Liver (tissue), 9 donors: ENCODE measurements around the gene WWOX. TPM values are rescaled to one million over a fixed set of nuclear protein-coding genes. Genes with fewer than 3 reads are reported as not detected.

ENCODE experiments used
- DNase-seq: peaks from one replicate; pipeline ENCODE4 v3.0.0-alpha.2; 2017; ENCODE audit warnings: low spot score
- H3K27ac ChIP-seq, 2 donors: one replicate each; pipeline ENCODE4 v1.7.0; 2013; ENCODE audit warnings: inconsistent platforms in 2 of 2, low read length in 2 of 2, control low read depth in 1 of 2, low read depth in 1 of 2, mild to moderate bottlenecking in 1 of 2
- H3K27me3 ChIP-seq, 4 donors: one replicate each; pipeline versions ENCODE4 v1.6.1 to v1.7.0; 2013; ENCODE audit warnings: low read length in 3 of 4, inconsistent platforms in 1 of 4, mild to moderate bottlenecking in 1 of 4, moderate library complexity in 1 of 4; ENCODE audit not compliant: control insufficient read depth in 4 of 4, insufficient read depth in 4 of 4
- H3K36me3 ChIP-seq, 4 donors: one replicate each; pipeline versions ENCODE4 v1.6.1 to v1.7.0; 2013; ENCODE audit warnings: low read length in 3 of 4, mild to moderate bottlenecking in 3 of 4, low read depth in 1 of 4, moderate library complexity in 1 of 4; ENCODE audit not compliant: control insufficient read depth in 4 of 4, insufficient read depth in 3 of 4
- H3K4me1 ChIP-seq, 4 donors: one replicate each; pipeline versions ENCODE4 v1.6.1 to v1.7.0; 2013; ENCODE audit warnings: low read length in 3 of 4, mild to moderate bottlenecking in 3 of 4, moderate library complexity in 1 of 4; ENCODE audit not compliant: control insufficient read depth in 4 of 4, insufficient read depth in 4 of 4
- H3K4me3 ChIP-seq, 3 donors: one replicate each; pipeline versions ENCODE4 v1.6.1 to v1.7.0; 2013; ENCODE audit warnings: low read length in 3 of 3, control low read depth in 1 of 3, low read depth in 1 of 3, mild to moderate bottlenecking in 1 of 3
- H3K9ac ChIP-seq, 2 donors: one replicate each; pipeline ENCODE4 v1.7.0; 2013; ENCODE audit warnings: low read length in 2 of 2, mild to moderate bottlenecking in 2 of 2, moderate library complexity in 2 of 2, control low read depth in 1 of 2, low read depth in 1 of 2
- H3K9me3 ChIP-seq, 4 donors: one replicate each; pipeline versions ENCODE4 v1.6.1 to v1.7.0; 2013; ENCODE audit warnings: low read length in 3 of 4; ENCODE audit not compliant: control insufficient read depth in 4 of 4
- EGR1 ChIP-seq, 2 donors: IDR thresholded peaks; 2 replicates each; pipeline ENCODE4 v1.6.1; 2016 to 2018; ENCODE audit warnings: antibody characterized with exemption in 2 of 2, low read depth in 2 of 2
- FOXA1 ChIP-seq: IDR thresholded peaks from 2 replicates; pipeline ENCODE4 v1.6.1; 2016; ENCODE audit warnings: antibody characterized with exemption
- FOXA2 ChIP-seq: IDR thresholded peaks from 2 replicates; pipeline ENCODE4 v1.6.1; 2016; ENCODE audit warnings: antibody characterized with exemption
- GABPA ChIP-seq, 2 donors: IDR thresholded peaks in 1 of 2; conservative IDR thresholded peaks in 1 of 2; 2 replicates each; pipeline ENCODE4 v1.6.1; 2016; ENCODE audit warnings: antibody characterized with exemption in 2 of 2, mild to moderate bottlenecking in 1 of 2, moderate library complexity in 1 of 2
- HNF4G ChIP-seq: IDR thresholded peaks from 2 replicates; pipeline ENCODE4 v1.6.1; 2016; ENCODE audit warnings: antibody characterized with exemption
- JUND ChIP-seq, 2 donors: IDR thresholded peaks; 2 replicates each; pipeline ENCODE4 v1.6.1; 2016; ENCODE audit warnings: antibody characterized with exemption in 2 of 2
- NR2F2 ChIP-seq: IDR thresholded peaks from 2 replicates; pipeline ENCODE4 v1.6.1; 2016; ENCODE audit warnings: antibody characterized with exemption
- RXRA ChIP-seq, 2 donors: IDR thresholded peaks; 2 replicates each; pipeline ENCODE4 v1.6.1; 2017 to 2018; ENCODE audit warnings: antibody characterized with exemption in 2 of 2, mild to moderate bottlenecking in 1 of 2
- SP1 ChIP-seq: IDR thresholded peaks from 2 replicates; pipeline ENCODE4 v1.6.1; 2018; ENCODE audit warnings: antibody characterized with exemption, mild to moderate bottlenecking
- TAF1 ChIP-seq: conservative IDR thresholded peaks from 2 replicates; pipeline ENCODE4 v1.6.1; 2016; ENCODE audit warnings: antibody characterized with exemption, mild to moderate bottlenecking
- YY1 ChIP-seq: IDR thresholded peaks from 2 replicates; pipeline ENCODE4 v1.6.1; 2016; ENCODE audit warnings: antibody characterized with exemption, mild to moderate bottlenecking
- WGBS: extraction: QIAGEN DNeasy Blood & Tissue Kit; methylation state at CpG from one replicate; pipeline ENCODE4 v1.1.7; 2013; 5-methylcytosine and 5-hydroxymethylcytosine counted together
- polyA plus RNA-seq, 2 donors: library from polyadenylated mRNA; stranded (reverse) in 1 of 2; unstranded in 1 of 2; fragments of 200-250 nt in 1 of 2; fragments of >200 nt in 1 of 2; fragmentation: Nextera tagmentation in 1 of 2; extraction: Ambion mirVana in 1 of 2; gene quantifications; one replicate each; pipeline versions ENCODE4 v1.2.1 to v1.2.3, GENCODE V29; 2013 to 2015
- total RNA-seq, 2 donors: library from RNA; depleted of rRNA; stranded (reverse); fragments of >200 nt; gene quantifications; one replicate each; pipeline ENCODE4 v1.2.3, GENCODE V29; 2014
- TF ChIP-seq, protein P1 (sequence below): IDR thresholded peaks from 2 replicates; pipeline ENCODE4 v1.6.1; 2016; ENCODE audit warnings: antibody characterized with exemption
- TF ChIP-seq, protein P2 (sequence below): fragments of 150-350 bp; IDR thresholded peaks from 2 replicates; pipeline ENCODE4 v1.5.1; 2017; ENCODE audit warnings: improper control_type of control experiment, low read depth, low read length; ENCODE audit not compliant: missing input control
- TF ChIP-seq, protein P3 (sequence below): IDR thresholded peaks from 2 replicates; pipeline ENCODE4 v1.6.1; 2016; ENCODE audit warnings: antibody characterized with exemption, mild to moderate bottlenecking
- TF ChIP-seq, protein P4 (sequence below): IDR thresholded peaks from 2 replicates; pipeline ENCODE4 v1.6.1; 2016; ENCODE audit warnings: antibody characterized with exemption
- donor health status: healthy.
- donor health status: healthy.
- donor health status: healthy.
- donor health status: healthy.
- donor health status: healthy.

WWOX gene
- total and polyA plus RNA-seq, 4 donors = 9.8 to 46.0 (median 15.3) TPM

DNA sequence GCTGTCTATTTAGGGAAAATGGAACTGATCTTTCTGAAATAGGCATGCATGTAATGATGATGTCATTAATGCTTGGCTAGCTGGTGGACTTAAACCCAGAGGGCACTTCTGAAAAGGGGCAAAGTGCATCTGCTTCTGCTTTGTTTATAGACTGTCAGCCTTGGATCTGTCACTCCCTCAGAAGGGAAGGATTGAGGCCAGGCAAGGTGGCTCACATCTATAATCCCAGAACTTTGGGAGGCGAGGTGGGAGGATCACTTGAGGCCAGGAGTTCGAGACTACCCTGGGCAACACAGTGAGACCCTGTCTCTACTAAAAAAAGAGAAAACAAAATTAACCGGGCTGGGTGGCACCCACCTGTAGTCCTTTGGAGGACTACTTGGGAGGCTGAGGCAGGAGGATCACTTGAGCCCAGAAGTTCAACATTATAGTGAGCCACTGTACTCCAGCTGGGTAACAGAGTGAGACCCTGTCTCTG is 185.5 kb downstream of the WWOX start (continued):
- TF ChIP-seq GABPA (IDR thresholded peaks at IDR 0.05 in 1 of 2, conservative IDR thresholded peaks at IDR 0.05 in 1 of 2) (no peak), FOXA1 (peak; percentile 64), SP1 (peak; percentile 99), NR2F2 (no peak)

DNA sequence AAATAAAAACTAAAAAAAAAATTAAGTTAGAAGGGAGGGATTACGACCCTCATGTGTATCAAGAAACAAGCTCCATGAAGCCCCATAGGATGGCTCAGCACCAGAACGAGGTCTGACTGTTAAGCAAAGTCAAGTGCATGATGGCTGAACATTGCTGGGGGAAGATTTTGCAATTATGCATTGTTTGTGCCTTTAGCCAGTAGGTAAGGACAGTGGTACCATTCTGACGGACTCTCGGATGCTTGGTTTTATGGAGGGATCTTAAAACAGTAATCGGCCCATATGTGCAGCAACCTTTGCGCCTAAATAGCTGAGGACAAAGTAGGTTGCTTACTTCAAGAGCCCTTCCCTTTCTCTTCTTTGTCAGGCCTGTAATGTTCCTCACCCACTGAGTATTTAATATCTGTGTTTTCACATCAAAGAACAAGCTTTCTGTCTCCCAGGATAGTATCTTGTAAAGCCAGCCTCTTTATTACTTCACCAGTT is 186.0 kb downstream of the WWOX start:
- DNase-seq = no peak
- Histone ChIP-seq H3K9me3 (no peaks in the 10 kb centered on the region), H3K9ac (no peak overlapping the region), H3K4me1 (peaks cover 0 to 15% (median 2%) of the 10 kb centered on the region in 4 donors), H3K36me3 (no peaks in the 10 kb centered on the region), H3K4me3 (no peak overlapping the region), H3K27me3 (no peaks in the 10 kb centered on the region), H3K27ac (peak overlapping the region; percentile 35 to 52)
- 81% methylated on average over 6 of the region's 6 CpGs for WGBS
- TF ChIP-seq, protein P1, sequence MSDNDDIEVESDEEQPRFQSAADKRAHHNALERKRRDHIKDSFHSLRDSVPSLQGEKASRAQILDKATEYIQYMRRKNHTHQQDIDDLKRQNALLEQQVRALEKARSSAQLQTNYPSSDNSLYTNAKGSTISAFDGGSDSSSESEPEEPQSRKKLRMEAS = no peak
- no peak for TF ChIP-seq FOXA2
- no peak for TF ChIP-seq YY1

DNA sequence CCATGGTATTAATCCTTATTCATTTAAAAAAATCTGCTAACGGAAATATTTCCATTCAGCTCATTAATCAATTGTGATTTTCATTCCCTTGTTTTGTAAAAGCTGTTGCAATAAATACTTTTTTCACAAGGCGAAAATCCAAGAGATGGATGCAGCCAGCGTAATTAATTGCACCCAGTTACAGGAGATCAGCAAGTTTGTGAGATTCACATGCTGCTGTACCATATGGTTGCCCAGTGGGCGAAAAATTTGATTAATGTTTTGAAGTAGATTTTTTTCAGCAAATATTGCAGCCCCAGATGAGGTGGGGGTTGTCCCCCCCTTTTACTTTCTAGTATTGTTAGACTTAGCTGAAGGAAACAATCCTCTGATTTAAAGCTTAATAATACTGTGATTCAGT is 186.6 kb downstream of the WWOX start:
- Histone ChIP-seq H3K4me3 (no peak overlapping the region), H3K36me3 (no peaks in the 10 kb centered on the region), H3K27me3 (no peaks in the 10 kb centered on the region), H3K9me3 (no peaks in the 10 kb centered on the region), H3K27ac (no peak overlapping the region), H3K9ac (no peak overlapping the region), H3K4me1 (peaks cover 0 to 15% (median 2%) of the 10 kb centered on the region in 4 donors)
- 95% methylated on average over 4 of the region's 4 CpGs for WGBS
- TF ChIP-seq, protein P2, sequence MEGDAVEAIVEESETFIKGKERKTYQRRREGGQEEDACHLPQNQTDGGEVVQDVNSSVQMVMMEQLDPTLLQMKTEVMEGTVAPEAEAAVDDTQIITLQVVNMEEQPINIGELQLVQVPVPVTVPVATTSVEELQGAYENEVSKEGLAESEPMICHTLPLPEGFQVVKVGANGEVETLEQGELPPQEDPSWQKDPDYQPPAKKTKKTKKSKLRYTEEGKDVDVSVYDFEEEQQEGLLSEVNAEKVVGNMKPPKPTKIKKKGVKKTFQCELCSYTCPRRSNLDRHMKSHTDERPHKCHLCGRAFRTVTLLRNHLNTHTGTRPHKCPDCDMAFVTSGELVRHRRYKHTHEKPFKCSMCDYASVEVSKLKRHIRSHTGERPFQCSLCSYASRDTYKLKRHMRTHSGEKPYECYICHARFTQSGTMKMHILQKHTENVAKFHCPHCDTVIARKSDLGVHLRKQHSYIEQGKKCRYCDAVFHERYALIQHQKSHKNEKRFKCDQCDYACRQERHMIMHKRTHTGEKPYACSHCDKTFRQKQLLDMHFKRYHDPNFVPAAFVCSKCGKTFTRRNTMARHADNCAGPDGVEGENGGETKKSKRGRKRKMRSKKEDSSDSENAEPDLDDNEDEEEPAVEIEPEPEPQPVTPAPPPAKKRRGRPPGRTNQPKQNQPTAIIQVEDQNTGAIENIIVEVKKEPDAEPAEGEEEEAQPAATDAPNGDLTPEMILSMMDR = no peak
- TF ChIP-seq JUND (IDR thresholded peaks at IDR 0.05) = no peak
- TF ChIP-seq, protein P1 = no peak
- no peak for TF ChIP-seq FOXA2
- TF ChIP-seq, protein P3, sequence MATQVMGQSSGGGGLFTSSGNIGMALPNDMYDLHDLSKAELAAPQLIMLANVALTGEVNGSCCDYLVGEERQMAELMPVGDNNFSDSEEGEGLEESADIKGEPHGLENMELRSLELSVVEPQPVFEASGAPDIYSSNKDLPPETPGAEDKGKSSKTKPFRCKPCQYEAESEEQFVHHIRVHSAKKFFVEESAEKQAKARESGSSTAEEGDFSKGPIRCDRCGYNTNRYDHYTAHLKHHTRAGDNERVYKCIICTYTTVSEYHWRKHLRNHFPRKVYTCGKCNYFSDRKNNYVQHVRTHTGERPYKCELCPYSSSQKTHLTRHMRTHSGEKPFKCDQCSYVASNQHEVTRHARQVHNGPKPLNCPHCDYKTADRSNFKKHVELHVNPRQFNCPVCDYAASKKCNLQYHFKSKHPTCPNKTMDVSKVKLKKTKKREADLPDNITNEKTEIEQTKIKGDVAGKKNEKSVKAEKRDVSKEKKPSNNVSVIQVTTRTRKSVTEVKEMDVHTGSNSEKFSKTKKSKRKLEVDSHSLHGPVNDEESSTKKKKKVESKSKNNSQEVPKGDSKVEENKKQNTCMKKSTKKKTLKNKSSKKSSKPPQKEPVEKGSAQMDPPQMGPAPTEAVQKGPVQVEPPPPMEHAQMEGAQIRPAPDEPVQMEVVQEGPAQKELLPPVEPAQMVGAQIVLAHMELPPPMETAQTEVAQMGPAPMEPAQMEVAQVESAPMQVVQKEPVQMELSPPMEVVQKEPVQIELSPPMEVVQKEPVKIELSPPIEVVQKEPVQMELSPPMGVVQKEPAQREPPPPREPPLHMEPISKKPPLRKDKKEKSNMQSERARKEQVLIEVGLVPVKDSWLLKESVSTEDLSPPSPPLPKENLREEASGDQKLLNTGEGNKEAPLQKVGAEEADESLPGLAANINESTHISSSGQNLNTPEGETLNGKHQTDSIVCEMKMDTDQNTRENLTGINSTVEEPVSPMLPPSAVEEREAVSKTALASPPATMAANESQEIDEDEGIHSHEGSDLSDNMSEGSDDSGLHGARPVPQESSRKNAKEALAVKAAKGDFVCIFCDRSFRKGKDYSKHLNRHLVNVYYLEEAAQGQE = no peak
- TF ChIP-seq TAF1 = no peak
- no peak for TF ChIP-seq EGR1 (IDR thresholded peaks at IDR 0.05; ENCODE audit: low read depth in 2 of 2)
- TF ChIP-seq NR2F2 = no peak
- no peak for TF ChIP-seq HNF4G
- TF ChIP-seq GABPA (IDR thresholded peaks at IDR 0.05 in 1 of 2, conservative IDR thresholded peaks at IDR 0.05 in 1 of 2) = no peak
- TF ChIP-seq RXRA (IDR thresholded peaks at IDR 0.05) = no peak
- TF ChIP-seq, protein P4, sequence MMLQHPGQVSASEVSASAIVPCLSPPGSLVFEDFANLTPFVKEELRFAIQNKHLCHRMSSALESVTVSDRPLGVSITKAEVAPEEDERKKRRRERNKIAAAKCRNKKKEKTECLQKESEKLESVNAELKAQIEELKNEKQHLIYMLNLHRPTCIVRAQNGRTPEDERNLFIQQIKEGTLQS = no peak
- DNase-seq = no peak
